ENCODE measurements around the gene EXOC2. TPM values are rescaled to one million over a fixed set of nuclear protein-coding genes. Genes with fewer than 3 reads are reported as not detected.

EXOC2 gene
- total and polyA plus RNA-seq, 7 donors, result 5.4 to 23.2 (median 15.3) TPM

GRCh38 chr6:449486-450419 is 243.2 kb downstream of the EXOC2 start:
- Histone ChIP-seq H3K27ac (no peak overlapping the region), H3K4me1 (no peaks in the 10 kb centered on the region), H3K36me3 (no peaks in the 10 kb centered on the region), H3K4me3 (no peak overlapping the region), H3K9me3 (no peaks in the 10 kb centered on the region), H3K27me3 (peaks cover 0 to 4% (median 0%) of the 10 kb centered on the region in 3 donors)
- 93 to 95% methylated on average over 62 of the region's 62 CpGs for WGBS, 2 donors
- no peak for TF ChIP-seq EP300 (IDR thresholded peaks at IDR 0.05)
- TF ChIP-seq POLR2A (IDR thresholded peaks at IDR 0.05), result no peak
- no peak for TF ChIP-seq POLR2AphosphoS5 (IDR thresholded peaks at IDR 0.05)
- TF ChIP-seq CTCF (IDR thresholded peaks at IDR 0.05), result no peak
- intact Hi-C loops (cut with DNase I), result no loop called here
- no peak for DNase-seq

- H3K4me3 ChIP-seq, result no peak overlapping the region
- H3K4me1 ChIP-seq, result no peaks in the 10 kb centered on the region
- H3K9me3 ChIP-seq, result no peaks in the 10 kb centered on the region
- WGBS, 2 donors, result 82 to 92% methylated on average over 12 of the region's 12 CpGs
- H3K27ac ChIP-seq, result no peak overlapping the region
- H3K36me3 ChIP-seq, result no peaks in the 10 kb centered on the region
- TF ChIP-seq POLR2A (IDR thresholded peaks at IDR 0.05) (no peak), CTCF (IDR thresholded peaks at IDR 0.05) (no peak), POLR2AphosphoS5 (IDR thresholded peaks at IDR 0.05) (no peak), EP300 (IDR thresholded peaks at IDR 0.05) (no peak)
- peaks cover 0 to 8% (median 0%) of the 10 kb centered on the region in 3 donors for H3K27me3 ChIP-seq
- DNase-seq, result no peak
- intact Hi-C loops (cut with DNase I), result no loop called here
These were observed 243.9 kb downstream of the EXOC2 start for GRCh38 chr6:449057-449430.

GRCh38 chr6:448296-449056 is 244.5 kb downstream of the EXOC2 start:
- intact Hi-C loops (cut with DNase I), result no loop called here
- no peak for DNase-seq
- no peak overlapping the region for H3K27ac ChIP-seq
- WGBS, 2 donors, result 88 to 90% methylated on average over 19 of the region's 19 CpGs
- H3K27me3 ChIP-seq, result peaks cover 0 to 13% (median 0%) of the 10 kb centered on the region in 3 donors
- no peaks in the 10 kb centered on the region for H3K36me3 ChIP-seq
- no peaks in the 10 kb centered on the region for H3K4me1 ChIP-seq
- TF ChIP-seq POLR2AphosphoS5 (IDR thresholded peaks at IDR 0.05) (no peak), CTCF (IDR thresholded peaks at IDR 0.05) (no peak), EP300 (IDR thresholded peaks at IDR 0.05) (no peak), POLR2A (IDR thresholded peaks at IDR 0.05) (no peak)
- H3K4me3 ChIP-seq, result no peak overlapping the region
- no peaks in the 10 kb centered on the region for H3K9me3 ChIP-seq

GRCh38 chr6:447381-448165 is 245.4 kb downstream of the EXOC2 start:
- Histone ChIP-seq H3K27ac (no peak overlapping the region), H3K4me3 (no peak overlapping the region), H3K27me3 (peaks cover 0 to 13% (median 0%) of the 10 kb centered on the region in 3 donors), H3K9me3 (no peaks in the 10 kb centered on the region), H3K36me3 (no peaks in the 10 kb centered on the region), H3K4me1 (no peaks in the 10 kb centered on the region)
- intact Hi-C loops (cut with DNase I), result no loop called here
- no peak for TF ChIP-seq POLR2A (IDR thresholded peaks at IDR 0.05)
- no peak for TF ChIP-seq EP300 (IDR thresholded peaks at IDR 0.05)
- 76 to 77% methylated on average over 29 of the region's 29 CpGs for WGBS, 2 donors
- no peak for DNase-seq
